H1 (cell line): ENCODE data around the gene BCL6B. TPM values are rescaled to one million over a fixed set of nuclear protein-coding genes. Genes with fewer than 3 reads are reported as not detected.

ENCODE experiments used
- CTCF ChIA-PET: fragments of 300-600 bp; sonication (Branson Sonifier 250); formaldehyde crosslinking; loops from one replicate; lab custom pipeline; 2021; ENCODE audit not compliant: partially characterized antibody; lab: Charles Lee
- POLR2A ChIA-PET: fragments of 300-600 bp; sonication (Branson Sonifier 250); formaldehyde crosslinking; loops from one replicate; lab custom pipeline; 2021; ENCODE audit warnings: inconsistent platforms; ENCODE audit not compliant: partially characterized antibody; lab: Charles Lee
- DNase-seq, 2 experiments: peaks; one replicate each; pipeline versions ENCODE4 v3.0.0 to v3.0.0-alpha.2; 2010 to 2022; ENCODE audit warnings: low spot score in 2 of 2, low read depth in 1 of 2, mixed read lengths in 1 of 2
- FAIRE-seq: peaks from 2 replicates; lab custom pipeline; 2011; peaks lifted over from hg19 to GRCh38; lab: Jason Lieb, UNC
- H2AFZ ChIP-seq: 2 replicates; pipeline ENCODE4 v1.8.1; 2012; ENCODE audit warnings: low read length, inconsistent platforms
- H2AK5ac ChIP-seq: 2 replicates; pipeline ENCODE4 v1.6.1; 2013; ENCODE audit warnings: low read depth, low read length
- H2BK120ac ChIP-seq: replicated peaks from 2 replicates; pipeline ENCODE3; 2013; ENCODE audit warnings: low read depth, low read length, inconsistent platforms
- H2BK12ac ChIP-seq: 2 replicates; pipeline ENCODE4 v1.6.1; 2013; ENCODE audit warnings: low read depth, low read length
- H2BK15ac ChIP-seq: 2 replicates; pipeline ENCODE4 v1.6.1; 2013; ENCODE audit warnings: low read length
- H2BK20ac ChIP-seq: 2 replicates; pipeline ENCODE4 v1.6.1; 2013; ENCODE audit warnings: low read length
- H2BK5ac ChIP-seq: 2 replicates; pipeline ENCODE4 v1.6.1; 2013; ENCODE audit warnings: low read depth, low read length
- H3K14ac ChIP-seq: 2 replicates; pipeline ENCODE4 v1.6.1; 2013; ENCODE audit warnings: inconsistent platforms; ENCODE audit not compliant: insufficient read length
- H3K18ac ChIP-seq: 2 replicates; pipeline ENCODE4 v1.6.1; 2013; ENCODE audit warnings: low read length; ENCODE audit errors: extremely low read depth
- H3K23ac ChIP-seq: 2 replicates; pipeline ENCODE4 v1.6.1; 2013; ENCODE audit warnings: inconsistent platforms; ENCODE audit not compliant: insufficient read length
- H3K23me2 ChIP-seq: 2 replicates; pipeline ENCODE4 v1.6.1; 2013; ENCODE audit warnings: low read depth, low read length
- H3K27ac ChIP-seq: 2 replicates; pipeline ENCODE4 v1.6.1; 2011; ENCODE audit warnings: low read depth, low read length, inconsistent platforms
- H3K27me3 ChIP-seq, 4 experiments: replicated peaks in 1 of 4; 1 replicate in 1 of 4; 2 replicates in 3 of 4; pipeline versions ENCODE4 v1.6.1 to v1.8.1; 2011 to 2013; ENCODE audit warnings: low read length in 3 of 4, mild to moderate bottlenecking in 3 of 4, inconsistent platforms in 2 of 4, mixed read lengths in 2 of 4, moderate library complexity in 1 of 4; ENCODE audit not compliant: control insufficient read depth in 3 of 4, insufficient read depth in 3 of 4; ENCODE audit errors: extremely low read depth in 1 of 4
- H3K36me3 ChIP-seq, 4 experiments: 2 replicates each; pipeline versions ENCODE4 v1.6.1 to v1.8.1; 2011 to 2013; ENCODE audit warnings: mild to moderate bottlenecking in 4 of 4, low read length in 3 of 4, moderate library complexity in 2 of 4, control low read depth in 1 of 4, inconsistent platforms in 1 of 4; ENCODE audit not compliant: insufficient read depth in 4 of 4, control insufficient read depth in 2 of 4
- H3K4ac ChIP-seq: replicated peaks from 2 replicates; pipeline ENCODE3; 2013; ENCODE audit warnings: low read length, low read depth, mixed read lengths, inconsistent platforms; ENCODE audit not compliant: insufficient read length
- H3K4me1 ChIP-seq, 4 experiments: replicated peaks in 1 of 4; 1 replicate in 1 of 4; 2 replicates in 3 of 4; pipeline versions ENCODE4 v1.6.1 to v1.8.1; 2011 to 2013; ENCODE audit warnings: low read length in 3 of 4, inconsistent platforms in 2 of 4, mixed read lengths in 1 of 4; ENCODE audit not compliant: insufficient read depth in 4 of 4, control insufficient read depth in 3 of 4
- H3K4me2 ChIP-seq, 2 experiments: 2 replicates each; pipeline versions ENCODE4 v1.6.1 to v1.8.1; 2011 to 2013; ENCODE audit warnings: low read depth in 2 of 2, low read length in 2 of 2, control low read depth in 1 of 2, inconsistent platforms in 1 of 2, mild to moderate bottlenecking in 1 of 2; ENCODE audit not compliant: insufficient read depth in 1 of 2
- H3K4me3 ChIP-seq, 4 experiments: fragments of 200-600, 300-600 bp in 1 of 4; sonication (generic), shearing (Covaris generic), sonication (Bioruptor Twin) in 1 of 4; 2 replicates each; pipeline versions ENCODE4 v1.5.1 to v1.8.1; 2011 to 2016; ENCODE audit warnings: low read length in 4 of 4, low read depth in 3 of 4, control low read depth in 2 of 4, inconsistent platforms in 2 of 4, mild to moderate bottlenecking in 2 of 4, mixed read lengths in 1 of 4, moderate library complexity in 1 of 4; ENCODE audit not compliant: insufficient read depth in 2 of 4; ENCODE audit errors: extremely low read depth in 1 of 4
- H3K56ac ChIP-seq: replicated peaks from 2 replicates; pipeline ENCODE3; 2013; ENCODE audit warnings: low read depth, mild to moderate bottlenecking, mixed read lengths, low read length, inconsistent platforms; ENCODE audit not compliant: insufficient read length
- H3K79me1 ChIP-seq: 2 replicates; pipeline ENCODE4 v1.6.1; 2013; ENCODE audit warnings: low read depth, low read length, control low read depth
- H3K79me2 ChIP-seq, 2 experiments: 2 replicates each; pipeline versions ENCODE4 v1.6.1 to v1.8.1; 2012 to 2013; ENCODE audit warnings: low read length in 2 of 2, mild to moderate bottlenecking in 2 of 2, inconsistent platforms in 1 of 2; ENCODE audit not compliant: insufficient read depth in 2 of 2, control insufficient read depth in 1 of 2
- H3K9ac ChIP-seq, 4 experiments: replicated peaks in 1 of 4; 1 replicate in 1 of 4; 2 replicates in 3 of 4; pipeline versions ENCODE4 v1.6.1 to v1.8.1; 2011 to 2013; ENCODE audit warnings: low read depth in 3 of 4, low read length in 3 of 4, control low read depth in 2 of 4, mild to moderate bottlenecking in 2 of 4, moderate library complexity in 2 of 4, inconsistent platforms in 1 of 4; ENCODE audit errors: extremely low read depth in 1 of 4
- H3K9me3 ChIP-seq, 2 experiments: 2 replicates each; pipeline versions ENCODE4 v1.6.1 to v1.8.1; 2012 to 2013; ENCODE audit warnings: mild to moderate bottlenecking in 2 of 2, moderate library complexity in 2 of 2, control low read depth in 1 of 2, inconsistent platforms in 1 of 2, low read depth in 1 of 2, low read length in 1 of 2, mixed read lengths in 1 of 2; ENCODE audit not compliant: insufficient read depth in 2 of 2
- H4K20me1 ChIP-seq, 2 experiments: replicated peaks in 1 of 2; 2 replicates each; pipeline versions ENCODE3 to v1.8.1; 2011 to 2013; ENCODE audit warnings: inconsistent platforms in 2 of 2, low read length in 2 of 2, mild to moderate bottlenecking in 1 of 2; ENCODE audit not compliant: insufficient read depth in 2 of 2, control insufficient read depth in 1 of 2
- H4K5ac ChIP-seq: 2 replicates; pipeline ENCODE4 v1.6.1; 2013; ENCODE audit warnings: low read length, low read depth, mixed read lengths, inconsistent platforms; ENCODE audit not compliant: insufficient read length
- H4K8ac ChIP-seq: 2 replicates; pipeline ENCODE4 v1.8.0; 2013; ENCODE audit warnings: mild to moderate bottlenecking, moderate library complexity, low read length, inconsistent platforms; ENCODE audit not compliant: insufficient read depth; ENCODE audit errors: extremely low read depth
- H4K91ac ChIP-seq: replicated peaks from 2 replicates; pipeline ENCODE3; 2013; ENCODE audit warnings: low read length, mixed read lengths, inconsistent platforms; ENCODE audit not compliant: insufficient read length
- BACH1 ChIP-seq: IDR thresholded peaks from 2 replicates; pipeline ENCODE4 v1.6.1; 2012; ENCODE audit warnings: low read length, improper control_type of control experiment
- BRCA1 ChIP-seq: IDR thresholded peaks from 2 replicates; pipeline ENCODE4 v1.6.1; 2012; ENCODE audit warnings: low read depth, low read length, improper control_type of control experiment
- CBX5 ChIP-seq: fragments of 300-800, 300-1000 bp; sonication (generic); IDR thresholded peaks from 2 replicates; pipeline ENCODE4 v1.7.1; 2016; ENCODE audit warnings: antibody characterized with exemption, low read length, low read depth
- EP300 ChIP-seq, 2 experiments: IDR thresholded peaks; 1 replicate in 1 of 2; 2 replicates in 1 of 2; pipeline ENCODE4 v1.6.1; 2011 to 2012; ENCODE audit warnings: low read depth in 2 of 2, low read length in 2 of 2, mild to moderate bottlenecking in 2 of 2, borderline replicate concordance in 1 of 2, inconsistent platforms in 1 of 2, moderate library complexity in 1 of 2
- GABPA ChIP-seq: IDR thresholded peaks from 2 replicates; pipeline ENCODE4 v1.6.1; 2011; ENCODE audit warnings: mild to moderate bottlenecking, low read length, moderate library complexity, borderline replicate concordance; ENCODE audit not compliant: insufficient read depth
- GTF2F1 ChIP-seq: IDR thresholded peaks from 2 replicates; pipeline ENCODE4 v1.6.1; 2012; ENCODE audit warnings: low read depth, low read length, improper control_type of control experiment, borderline replicate concordance
- JUND ChIP-seq: IDR thresholded peaks from 2 replicates; pipeline ENCODE4 v1.6.1; 2011; ENCODE audit warnings: mild to moderate bottlenecking, improper control_type of control experiment, low read length
- NRF1 ChIP-seq: IDR thresholded peaks from 2 replicates; pipeline ENCODE4 v1.6.1; 2011; ENCODE audit warnings: mild to moderate bottlenecking, low read depth, low read length, improper control_type of control experiment
- POLR2A ChIP-seq, 2 experiments: IDR thresholded peaks; 1 replicate in 1 of 2; 2 replicates in 1 of 2; pipeline ENCODE4 v1.6.1; 2011; ENCODE audit warnings: low read depth in 2 of 2, low read length in 2 of 2, mild to moderate bottlenecking in 2 of 2; ENCODE audit errors: control extremely low read depth in 1 of 2
- POU5F1 ChIP-seq: IDR thresholded peaks from 2 replicates; pipeline ENCODE4 v1.6.1; 2011; ENCODE audit warnings: low read depth, mild to moderate bottlenecking, low read length, moderate library complexity
- RAD21 ChIP-seq, 2 experiments: IDR thresholded peaks in 1 of 2; conservative IDR thresholded peaks in 1 of 2; 2 replicates each; pipeline ENCODE4 v1.6.1; 2011; ENCODE audit warnings: low read depth in 2 of 2, low read length in 2 of 2, improper control_type of control experiment in 1 of 2, inconsistent platforms in 1 of 2, mild to moderate bottlenecking in 1 of 2, moderate library complexity in 1 of 2
- SUZ12 ChIP-seq: fragments of 200-600 bp; sonication (generic); IDR thresholded peaks from 2 replicates; pipeline ENCODE4 v1.6.1; 2012; ENCODE audit warnings: mild to moderate bottlenecking, inconsistent platforms, low read length, moderate library complexity, mixed read lengths
- WGBS, 2 experiments: shearing (Covaris generic) in 1 of 2; methylation state at CpG; one replicate each; pipeline versions ENCODE4 v1.1.6 to v1.1.7; 2013 to 2015; ENCODE audit warnings: low lambda C conversion rate in 2 of 2, mixed read lengths in 2 of 2, inconsistent platforms in 1 of 2, low coverage in 1 of 2, missing lambda C conversion rate in 1 of 2; ENCODE audit not compliant: insufficient replicate concordance in 2 of 2, insufficient coverage in 1 of 2, insufficient read length in 1 of 2; ENCODE audit errors: extremely low coverage in 1 of 2, missing lambda C conversion rate in 1 of 2; 5-methylcytosine and 5-hydroxymethylcytosine counted together
- polyA plus RNA-seq, 7 experiments: library from polyadenylated mRNA; depleted of rRNA in 3 of 7; stranded (reverse) in 5 of 7; unstranded in 2 of 7; fragments of >200 nt in 5 of 7; fragments of 200-250 nt in 2 of 7; gene quantifications; 1 replicate in 5 of 7; 2 replicates in 1 of 7; 4 replicates in 1 of 7; pipeline versions ENCODE4 v1.2.1 to v1.2.3, GENCODE V29; 2011 to 2013; ENCODE audit warnings: missing spikeins in 2 of 7, mixed read lengths in 2 of 7
- total RNA-seq: library from RNA; stranded (reverse); fragmentation: NEBNext Ultra II Directional; extraction: Animal tissue kit (Norgen Biotek cat#: 25700); gene quantifications from 2 replicates; pipeline ENCODE4 v1.2.1, GENCODE V29; 2021
- TF ChIP-seq, protein P1 (sequence below): IDR thresholded peaks from 2 replicates; pipeline ENCODE4 v1.6.1; 2011; ENCODE audit warnings: low read length, improper control_type of control experiment

BCL6B gene
- total and polyA plus RNA-seq, 2 of the 8 experiments (the other 6 are each of a cell fraction or from before 2014, with no cell fraction given), result 6.6 to 8.7 TPM

DNA sequence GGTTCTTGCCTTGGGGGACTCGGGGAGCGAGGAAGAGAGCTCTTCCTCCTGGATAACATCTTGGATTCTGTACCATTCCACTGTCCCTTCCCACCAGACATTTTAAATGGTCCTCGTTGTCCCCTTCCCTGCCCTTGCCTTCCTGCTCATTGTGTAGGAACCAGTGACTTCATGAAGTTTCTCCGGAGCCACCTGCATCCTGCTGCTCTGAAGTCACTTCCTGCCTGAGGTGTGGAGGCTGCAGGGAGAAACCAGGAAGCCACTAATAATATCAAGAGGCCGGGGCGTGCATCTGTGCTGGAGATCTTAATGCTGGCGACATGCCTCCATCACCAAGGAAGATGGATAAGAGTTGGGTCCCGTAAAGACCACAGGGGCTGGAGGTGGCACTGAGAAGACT lies 6.8 kb downstream of the BCL6B start:
- Histone ChIP-seq H3K27ac (no peak overlapping the region), H2BK12ac (no peak overlapping the region), H3K79me1 (no peaks in the 10 kb centered on the region), H2BK15ac (no peak overlapping the region), H3K56ac (no peak overlapping the region), H2AFZ (no peak overlapping the region), H2BK120ac (no peak overlapping the region), H4K91ac (no peak overlapping the region), H4K8ac (no peak overlapping the region), H3K23ac (no peak overlapping the region), H3K4me3 (no peak overlapping the region), H3K9ac (no peak overlapping the region), H3K4me2 (no peak overlapping the region), H2BK20ac (no peak overlapping the region), H3K36me3 (peaks cover 0 to 8% (median 3%) of the 10 kb centered on the region in 4 experiments; a peak in 1 of 8 replicates), H2AK5ac (no peak overlapping the region), H3K27me3 (0 out of 7 replicates have a peak, but pooled peaks cover 0 to 3% (median 0%) of the 10 kb centered on the region in 4 experiments), H4K20me1 (no peaks in the 10 kb centered on the region), H2BK5ac (no peak overlapping the region), H3K79me2 (no peaks in the 10 kb centered on the region), H3K23me2 (no peaks in the 10 kb centered on the region), H3K4ac (no peak overlapping the region), H3K4me1 (no peaks in the 10 kb centered on the region), H3K14ac (no peak overlapping the region), H3K9me3 (no peaks in the 10 kb centered on the region), H3K18ac (no peak overlapping the region), H4K5ac (no peak overlapping the region)
- FAIRE-seq (no peak), DNase-seq (no peak)
- POLR2A ChIA-PET, result no interaction called here
- WGBS, 2 experiments, result 92% methylated on average over 8 of the region's 8 CpGs; no CpG with 5 or more reads in 1 of the 2 experiments
- CTCF ChIA-PET, result interaction anchor here (1.4 kb wide), 1 partner anchor 27 kb away, joined by 3 read pairs; no protein-coding TSS in a partner anchor
- no peak for TF ChIP-seq JUND
- no peak for TF ChIP-seq GABPA
- TF ChIP-seq, protein P1, sequence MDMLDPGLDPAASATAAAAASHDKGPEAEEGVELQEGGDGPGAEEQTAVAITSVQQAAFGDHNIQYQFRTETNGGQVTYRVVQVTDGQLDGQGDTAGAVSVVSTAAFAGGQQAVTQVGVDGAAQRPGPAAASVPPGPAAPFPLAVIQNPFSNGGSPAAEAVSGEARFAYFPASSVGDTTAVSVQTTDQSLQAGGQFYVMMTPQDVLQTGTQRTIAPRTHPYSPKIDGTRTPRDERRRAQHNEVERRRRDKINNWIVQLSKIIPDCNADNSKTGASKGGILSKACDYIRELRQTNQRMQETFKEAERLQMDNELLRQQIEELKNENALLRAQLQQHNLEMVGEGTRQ, result no peak
- TF ChIP-seq GTF2F1, result no peak
- TF ChIP-seq POU5F1, result no peak
- TF ChIP-seq POLR2A (IDR thresholded peaks at IDR 0.05; ENCODE audit: control extremely low read depth in 1 of 2, low read depth in 2 of 2, low read length in 2 of 2), result no peak
- no peak for TF ChIP-seq RAD21 (IDR thresholded peaks at IDR 0.05 in 1 of 2, conservative IDR thresholded peaks at IDR 0.05 in 1 of 2; ENCODE audit: low read depth in 2 of 2, low read length in 2 of 2)
- TF ChIP-seq EP300 (IDR thresholded peaks at IDR 0.05; ENCODE audit: borderline replicate concordance in 1 of 2, low read depth in 2 of 2, low read length in 2 of 2), result no peak
- TF ChIP-seq BRCA1, result no peak
- no peak for TF ChIP-seq CBX5
- TF ChIP-seq BACH1, result no peak
- TF ChIP-seq NRF1, result no peak
- no peak for TF ChIP-seq SUZ12
